Bronchial epithelial cell (primary cell): ENCODE measurements around the gene INPP4A. TPM values are rescaled to one million over a fixed set of nuclear protein-coding genes. Genes with fewer than 3 reads are reported as not detected.

Experiments
- DNase-seq: peaks from one replicate; pipeline ENCODE4 v3.0.0-alpha.2; 2010; ENCODE audit warnings: low read depth
- FAIRE-seq: peaks from 2 replicates; lab custom pipeline; 2011; peaks lifted over from hg19 to GRCh38; lab: Jason Lieb, UNC
- H3K27me3 ChIP-seq: 2 replicates; pipeline ENCODE4 v1.5.1; 2011; ENCODE audit warnings: low read length; ENCODE audit not compliant: control insufficient read depth, insufficient read depth
- H3K36me3 ChIP-seq: 2 replicates; pipeline ENCODE4 v1.5.1; 2011; ENCODE audit warnings: low read length; ENCODE audit not compliant: control insufficient read depth, insufficient read depth
- H3K4me3 ChIP-seq: 2 replicates; pipeline ENCODE4 v1.5.1; 2011; ENCODE audit warnings: mild to moderate bottlenecking, low read depth, low read length, control low read depth
- CTCF ChIP-seq: IDR thresholded peaks from 2 replicates; pipeline ENCODE4 v1.5.1; 2011; ENCODE audit warnings: mild to moderate bottlenecking, moderate library complexity, low read length, control low read depth, inconsistent platforms; ENCODE audit not compliant: insufficient read depth, severe bottlenecking
- total RNA-seq: library from RNA; depleted of rRNA; stranded (reverse); fragments of >200 nt; gene quantifications from 2 replicates; pipeline ENCODE4 v1.2.1, GENCODE V29; 2014

The INPP4A gene
- total RNA-seq, 1 donor from 2014 or later = 18.2 TPM

GRCh38 chr2:98472961-98473746 is 28.5 kb downstream of the INPP4A start:
- FAIRE-seq = no peak
- TF ChIP-seq CTCF = no peak

GRCh38 chr2:98473995-98474780 is 29.5 kb downstream of the INPP4A start:
- Histone ChIP-seq H3K36me3 (no peaks in the 10 kb centered on the region), H3K27me3 (no peaks in the 10 kb centered on the region), H3K4me3 (no peak overlapping the region)
- TF ChIP-seq CTCF = no peak
- DNase-seq (no peak), FAIRE-seq (no peak)

More at GRCh38 chr2:98472961-98473746, 28.5 kb downstream of the INPP4A start:
- H3K4me3 ChIP-seq = no peak overlapping the region
- no peaks in the 10 kb centered on the region for H3K36me3 ChIP-seq
- H3K27me3 ChIP-seq = no peaks in the 10 kb centered on the region
- DNase-seq = no peak

- FAIRE-seq (no peak), DNase-seq (no peak)
- no peak overlapping the region for H3K4me3 ChIP-seq
- TF ChIP-seq CTCF = no peak
- H3K36me3 ChIP-seq = no peaks in the 10 kb centered on the region
- no peaks in the 10 kb centered on the region for H3K27me3 ChIP-seq
These were observed 30.4 kb downstream of the INPP4A start for GRCh38 chr2:98474979-98475632.

- DNase-seq (peak; percentile 55), FAIRE-seq (no peak)
- H3K4me3 ChIP-seq = no peak overlapping the region
- H3K36me3 ChIP-seq = no peaks in the 10 kb centered on the region
- TF ChIP-seq CTCF = no peak
- no peaks in the 10 kb centered on the region for H3K27me3 ChIP-seq
These were observed 31.7 kb downstream of the INPP4A start for GRCh38 chr2:98476192-98476868.

GRCh38 chr2:98477036-98477435 is 32.4 kb downstream of the INPP4A start:
- no peak for TF ChIP-seq CTCF
- no peak for FAIRE-seq
- Histone ChIP-seq H3K36me3 (no peaks in the 10 kb centered on the region), H3K4me3 (no peak overlapping the region), H3K27me3 (no peaks in the 10 kb centered on the region)
- DNase-seq = no peak
